Measurements from ENCODE around the gene CDC25A. TPM values are rescaled to one million over a fixed set of nuclear protein-coding genes. Genes with fewer than 3 reads are reported as not detected.

CDC25A gene
- total and polyA plus RNA-seq, 9 of the 15 experiments (the other 6 are each of a cell fraction or from before 2014, with no cell fraction given) = 3.4 to 61.3 (median 51.8) TPM

GRCh38 chr3:48232734-48233133, 44.5 kb upstream of the CDC25A start (continued):
- TF ChIP-seq HMBOX1 (IDR thresholded peaks at IDR 0.05) = 0 out of 2 replicates have a peak, but pooled peaks have one; percentile 39
- TF ChIP-seq CEBPG (CRISPR knock-in tag; IDR thresholded peaks at IDR 0.05) = no peak
- no peak for TF ChIP-seq CEBPG (tag; conservative IDR thresholded peaks at IDR 0.05 in 1 of 2, IDR thresholded peaks at IDR 0.05 in 1 of 2)
- TF ChIP-seq NCOR1 (IDR thresholded peaks at IDR 0.05) = no peak
- no peak for TF ChIP-seq FOSL1 (tag; conservative IDR thresholded peaks at IDR 0.05)
- no peak for TF ChIP-seq PRDM10 (IDR thresholded peaks at IDR 0.05; ENCODE audit: partially characterized antibody)
- TF ChIP-seq HOMEZ (CRISPR knock-in tag; IDR thresholded peaks at IDR 0.05) = no peak
- TF ChIP-seq REST (IDR thresholded peaks at IDR 0.05; ENCODE audit: borderline replicate concordance) = peak; percentile 57; the same call in 1 of the 2 replicates
- TF ChIP-seq REST (CRISPR knock-in tag; IDR thresholded peaks at IDR 0.05; ENCODE audit: low read depth) = no peak
